Chondrocyte (in vitro differentiated cells): ENCODE data around the gene MT1B. TPM values are rescaled to one million over a fixed set of nuclear protein-coding genes. Genes with fewer than 3 reads are reported as not detected.

ENCODE experiments used
- DNase-seq: peaks from one replicate; pipeline ENCODE4 v3.0.0; 2021; ENCODE audit warnings: mixed read lengths, low spot score
- H3K27ac Mint-ChIP-seq: one replicate; pipeline ENCODE4 v1.8.0; 2021; ENCODE audit warnings: mild to moderate bottlenecking, moderate library complexity, mixed read lengths; ENCODE audit not compliant: unreplicated experiment
- H3K27me3 Mint-ChIP-seq: 2 replicates; pipeline ENCODE4 v1.8.0; 2021; ENCODE audit warnings: low read depth, mixed read lengths
- H3K36me3 Mint-ChIP-seq: 2 replicates; pipeline ENCODE4 v1.8.0; 2021; ENCODE audit warnings: low read depth, mixed read lengths
- H3K4me1 Mint-ChIP-seq: 2 replicates; pipeline ENCODE4 v1.8.0; 2021; ENCODE audit warnings: low read depth, mild to moderate bottlenecking, mixed read lengths
- H3K4me3 Mint-ChIP-seq: one replicate; pipeline ENCODE4 v1.8.0; 2021; ENCODE audit warnings: mild to moderate bottlenecking, moderate library complexity, mixed read lengths; ENCODE audit not compliant: unreplicated experiment
- H3K9me3 Mint-ChIP-seq: 2 replicates; pipeline ENCODE4 v1.8.0; 2021; ENCODE audit warnings: low read depth, mixed read lengths
- total RNA-seq: library from RNA; stranded (reverse); gene quantifications from 3 replicates; pipeline ENCODE4 v1.2.1, GENCODE V29; 2021
- TF ChIP-seq, protein P1 (sequence below): fragments of 200-600 bp; sonication (generic); IDR thresholded peaks from 2 replicates; pipeline ENCODE4 v1.5.0; 2021; ENCODE audit warnings: antibody characterized with exemption, mild to moderate bottlenecking, moderate library complexity

MT1B gene
- total RNA-seq, 1 donor from 2014 or later, result not detected

DNA sequence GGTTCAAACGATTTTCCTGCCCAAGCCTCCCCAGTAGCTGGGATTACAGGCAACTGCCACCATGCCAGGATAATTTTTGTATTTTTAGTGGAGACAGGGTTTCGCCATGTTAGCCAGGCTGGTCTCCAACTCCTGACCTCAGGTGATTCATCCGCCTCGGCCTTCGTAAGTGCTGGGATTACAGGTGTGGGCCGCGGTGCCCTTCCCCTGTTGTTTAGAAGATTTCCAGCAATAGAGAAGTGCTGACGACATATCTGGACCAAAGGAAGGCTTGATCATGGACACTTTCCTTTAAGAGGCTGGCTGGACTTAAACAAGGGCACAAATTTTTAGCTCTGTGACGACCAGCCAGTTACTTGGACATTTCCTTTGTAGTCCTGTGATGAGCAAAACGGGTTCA, 20.5 kb upstream of the MT1B start:
- DNase-seq, result no peak
- Mint-ChIP-seq H3K4me1 (peaks cover 31% of the 10 kb centered on the region), H3K36me3 (no peaks in the 10 kb centered on the region), H3K9me3 (no peaks in the 10 kb centered on the region), H3K27me3 (peaks cover 27% of the 10 kb centered on the region), H3K27ac (no peak overlapping the region), H3K4me3 (no peak overlapping the region)
- TF ChIP-seq, protein P1, sequence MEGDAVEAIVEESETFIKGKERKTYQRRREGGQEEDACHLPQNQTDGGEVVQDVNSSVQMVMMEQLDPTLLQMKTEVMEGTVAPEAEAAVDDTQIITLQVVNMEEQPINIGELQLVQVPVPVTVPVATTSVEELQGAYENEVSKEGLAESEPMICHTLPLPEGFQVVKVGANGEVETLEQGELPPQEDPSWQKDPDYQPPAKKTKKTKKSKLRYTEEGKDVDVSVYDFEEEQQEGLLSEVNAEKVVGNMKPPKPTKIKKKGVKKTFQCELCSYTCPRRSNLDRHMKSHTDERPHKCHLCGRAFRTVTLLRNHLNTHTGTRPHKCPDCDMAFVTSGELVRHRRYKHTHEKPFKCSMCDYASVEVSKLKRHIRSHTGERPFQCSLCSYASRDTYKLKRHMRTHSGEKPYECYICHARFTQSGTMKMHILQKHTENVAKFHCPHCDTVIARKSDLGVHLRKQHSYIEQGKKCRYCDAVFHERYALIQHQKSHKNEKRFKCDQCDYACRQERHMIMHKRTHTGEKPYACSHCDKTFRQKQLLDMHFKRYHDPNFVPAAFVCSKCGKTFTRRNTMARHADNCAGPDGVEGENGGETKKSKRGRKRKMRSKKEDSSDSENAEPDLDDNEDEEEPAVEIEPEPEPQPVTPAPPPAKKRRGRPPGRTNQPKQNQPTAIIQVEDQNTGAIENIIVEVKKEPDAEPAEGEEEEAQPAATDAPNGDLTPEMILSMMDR, result no peak

DNA sequence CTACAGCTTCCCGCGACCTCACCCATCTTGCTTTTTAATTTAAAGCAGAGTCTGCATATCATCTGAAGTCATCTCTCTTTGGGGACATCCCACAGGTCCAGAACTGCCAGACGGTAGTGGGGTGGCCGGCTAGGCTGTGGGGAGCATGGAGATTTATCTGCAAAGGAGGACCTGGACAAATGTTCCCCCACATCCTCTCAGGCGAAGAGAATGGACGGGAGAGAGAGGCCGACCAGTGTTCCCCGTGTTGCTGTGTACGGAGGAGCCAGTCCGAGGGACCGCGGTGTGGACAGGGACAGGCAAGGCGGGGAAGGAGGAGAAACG, 19.9 kb upstream of the MT1B start:
- Mint-ChIP-seq H3K4me3 (peak overlapping the region; percentile 71), H3K36me3 (no peaks in the 10 kb centered on the region), H3K9me3 (no peaks in the 10 kb centered on the region), H3K4me1 (peaks cover 25% of the 10 kb centered on the region), H3K27ac (no peak overlapping the region), H3K27me3 (peaks cover 33% of the 10 kb centered on the region)
- no peak for DNase-seq
- TF ChIP-seq, protein P1, result no peak

DNA sequence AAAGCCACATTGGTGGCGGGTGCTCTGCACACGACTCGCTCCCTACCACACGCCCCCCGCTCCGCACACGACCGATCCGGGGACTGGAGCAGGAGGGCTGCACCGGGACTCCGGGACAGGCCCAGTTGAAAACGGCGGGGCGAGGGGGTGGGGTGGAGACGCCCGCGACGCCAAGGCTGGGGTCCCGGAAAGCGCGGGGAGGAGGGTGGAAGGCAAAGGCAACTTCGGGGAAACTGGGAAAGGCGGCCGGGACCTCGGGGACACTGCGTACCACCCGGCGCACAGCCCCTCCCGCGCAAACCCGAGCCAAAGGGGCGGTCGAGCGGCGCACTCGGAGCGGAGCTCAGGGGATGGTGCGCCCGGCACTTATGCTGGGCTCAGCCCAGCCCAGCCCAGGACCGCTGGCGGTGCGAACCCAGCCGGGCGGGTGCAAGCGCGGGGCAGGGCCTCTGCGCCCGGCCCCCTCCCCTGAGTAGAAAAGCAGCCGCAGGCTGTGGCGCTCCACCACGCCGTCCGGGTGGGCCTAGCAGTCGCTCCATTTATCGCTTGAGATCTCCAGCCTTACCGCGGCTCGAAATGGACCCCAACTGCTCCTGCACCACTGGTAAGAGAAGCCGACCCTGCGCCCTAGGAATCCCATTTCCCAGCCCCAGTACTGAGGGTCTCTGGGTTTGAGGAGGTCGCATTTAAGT, 19.4 kb upstream of the MT1B start, which contains the start of gene MT1M:
TSS of gene MT1M (plus strand) at position 504 of the 692 bp plus-strand sequence. CDS start at position 577, 73 bp downstream.
- Mint-ChIP-seq H3K36me3 (no peaks in the 10 kb centered on the region), H3K9me3 (no peaks in the 10 kb centered on the region), H3K27me3 (peaks cover 38% of the 10 kb centered on the region), H3K4me1 (peaks cover 20% of the 10 kb centered on the region), H3K27ac (no peak within 1 kb of the TSS), H3K4me3 (peak within 1 kb of the TSS; percentile 71)
- TF ChIP-seq, protein P1, result no peak
- DNase-seq, result no peak

DNA sequence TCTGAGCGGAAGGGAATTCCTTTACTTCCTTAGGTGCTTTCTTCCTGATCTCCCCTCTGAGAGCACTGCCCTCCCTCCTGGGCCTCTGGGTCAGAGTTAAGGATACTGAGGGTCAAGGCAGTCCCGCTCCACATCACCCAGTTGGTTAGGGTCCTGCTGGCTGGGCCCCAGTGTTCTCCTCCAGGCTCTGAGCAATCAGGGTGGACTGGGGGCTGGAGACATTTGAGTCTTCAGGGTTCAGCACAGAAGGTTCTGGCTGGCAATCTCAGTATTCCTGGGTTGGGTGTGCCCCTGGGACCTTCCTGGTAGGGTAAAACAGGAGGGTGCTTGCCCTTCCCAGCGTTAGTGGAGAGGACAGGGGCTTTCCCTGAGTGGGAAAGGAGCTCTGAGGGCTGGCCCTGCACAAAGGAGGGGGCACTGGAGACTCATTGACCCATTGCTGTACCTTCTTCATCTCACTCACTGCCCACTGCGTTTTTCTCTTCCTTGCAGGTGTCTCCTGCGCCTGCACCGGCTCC, 18.8 kb upstream of the MT1B start:
- H3K27ac Mint-ChIP-seq, result no peak overlapping the region
- TF ChIP-seq, protein P1, result no peak
- peaks cover 20% of the 10 kb centered on the region for H3K4me1 Mint-ChIP-seq
- H3K4me3 Mint-ChIP-seq, result peak overlapping the region; percentile 71
- H3K9me3 Mint-ChIP-seq, result no peaks in the 10 kb centered on the region
- H3K36me3 Mint-ChIP-seq, result no peaks in the 10 kb centered on the region
- peaks cover 43% of the 10 kb centered on the region for H3K27me3 Mint-ChIP-seq
- DNase-seq, result no peak

DNA sequence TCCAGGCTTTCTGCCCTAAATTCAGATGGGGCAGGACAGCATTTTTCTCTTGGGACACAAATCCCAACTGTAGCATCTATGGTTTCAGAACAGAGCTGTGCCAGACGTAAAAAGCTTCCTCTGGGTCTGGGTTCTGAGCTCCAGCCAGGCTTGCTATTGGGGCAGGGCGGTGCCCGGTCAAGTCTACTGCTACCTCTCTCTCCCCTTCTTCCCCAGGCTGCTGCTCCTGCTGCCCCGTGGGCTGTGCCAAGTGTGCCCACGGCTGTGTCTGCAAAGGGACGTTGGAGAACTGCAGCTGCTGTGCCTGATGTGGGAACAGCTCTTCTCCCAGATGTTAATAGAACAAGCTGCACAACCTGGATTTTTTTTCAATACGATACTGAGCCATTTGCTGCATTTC, 18.2 kb upstream of the MT1B start:
- Mint-ChIP-seq H3K27me3 (peaks cover 47% of the 10 kb centered on the region), H3K9me3 (no peaks in the 10 kb centered on the region), H3K36me3 (no peaks in the 10 kb centered on the region), H3K4me1 (peaks cover 23% of the 10 kb centered on the region), H3K27ac (no peak overlapping the region), H3K4me3 (no peak overlapping the region)
- DNase-seq, result no peak
- TF ChIP-seq, protein P1, result no peak
